ENCODE measurements around the gene STK38. TPM values are rescaled to one million over a fixed set of nuclear protein-coding genes. Genes with fewer than 3 reads are reported as not detected.

STK38 gene
- total and polyA plus RNA-seq, 2 experiments from 2014 or later = 17.1 to 35.3 TPM

GRCh38 chr6:36510365-36510764 is 36.9 kb downstream of the STK38 start:
- H3K4me3 ChIP-seq = no peak overlapping the region
- no peak for TF ChIP-seq CTCF (IDR thresholded peaks at IDR 0.05; ENCODE audit: low read depth, low read length)
- no peaks in the 10 kb centered on the region for H3K9me3 ChIP-seq (ENCODE audit: low read depth)
- H3K27me3 ChIP-seq = no peaks in the 10 kb centered on the region
- H3K36me3 ChIP-seq = peaks cover 13% of the 10 kb centered on the region
- DNase-seq (ENCODE audit: low read depth in 1 of 2, low spot score in 1 of 2) = no peak
- H3K27ac ChIP-seq = no peak overlapping the region
- H3K4me1 ChIP-seq (ENCODE audit: low read depth) = no peaks in the 10 kb centered on the region

GRCh38 chr6:36508532-36508931 is 38.7 kb downstream of the STK38 start:
- TF ChIP-seq CTCF (IDR thresholded peaks at IDR 0.05; ENCODE audit: low read depth, low read length) = no peak
- no peaks in the 10 kb centered on the region for H3K27me3 ChIP-seq

GRCh38 chr6:36506611-36507010 is 40.7 kb downstream of the STK38 start:
- Histone ChIP-seq H3K36me3 (peaks cover 3% of the 10 kb centered on the region), H3K4me1 (ENCODE audit: low read depth) (no peaks in the 10 kb centered on the region), H3K4me3 (no peak overlapping the region), H3K27me3 (no peaks in the 10 kb centered on the region), H3K27ac (no peak overlapping the region), H3K9me3 (ENCODE audit: low read depth) (no peaks in the 10 kb centered on the region)
- TF ChIP-seq CTCF (IDR thresholded peaks at IDR 0.05; ENCODE audit: low read depth, low read length) = no peak
- DNase-seq (ENCODE audit: low read depth in 1 of 2, low spot score in 1 of 2) = no peak

More at GRCh38 chr6:36508532-36508931, 38.7 kb downstream of the STK38 start:
- Histone ChIP-seq H3K9me3 (ENCODE audit: low read depth) (no peaks in the 10 kb centered on the region), H3K4me1 (ENCODE audit: low read depth) (no peaks in the 10 kb centered on the region), H3K27ac (no peak overlapping the region), H3K36me3 (peaks cover 8% of the 10 kb centered on the region), H3K4me3 (no peak overlapping the region)
- no peak for DNase-seq (ENCODE audit: low read depth in 1 of 2, low spot score in 1 of 2)

DNA sequence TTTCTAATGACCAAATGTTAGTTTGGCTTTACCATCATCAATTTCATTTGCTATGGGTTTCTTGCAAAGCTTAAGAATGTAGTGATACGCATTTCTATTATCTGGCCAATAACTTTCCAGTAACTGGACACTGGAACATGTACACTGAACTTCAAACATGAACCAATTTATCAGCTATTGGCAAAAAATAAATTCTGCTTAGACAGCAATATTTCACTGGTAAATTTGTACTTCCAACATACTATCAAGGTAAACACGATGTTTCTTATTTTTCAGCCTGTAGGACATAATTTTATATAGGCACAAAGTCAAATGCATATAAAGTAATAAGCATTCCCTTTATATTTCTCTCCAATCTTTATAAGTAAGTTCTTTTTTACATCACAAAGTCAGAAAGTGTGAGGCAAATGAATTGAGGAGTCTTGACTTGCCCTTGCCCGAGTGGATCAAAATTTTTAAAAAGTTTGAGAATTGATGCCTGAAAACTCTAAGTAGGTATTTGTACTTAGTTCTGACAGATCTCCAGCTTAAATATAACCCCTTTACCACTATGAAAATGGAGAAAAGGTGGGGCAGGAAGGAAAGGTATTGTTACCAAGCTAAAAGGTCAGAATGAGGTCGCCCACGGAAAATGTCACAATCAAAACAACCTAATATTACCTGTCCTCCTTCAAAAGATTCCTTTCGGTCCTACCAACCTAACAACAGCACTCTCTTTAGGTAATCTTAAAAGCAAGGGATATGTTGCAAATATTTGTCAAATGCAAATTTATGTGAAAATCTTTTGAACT is 41.3 kb downstream of the STK38 start:
- H3K4me1 ChIP-seq (ENCODE audit: low read depth) = no peaks in the 10 kb centered on the region
- H3K27ac ChIP-seq = no peak overlapping the region
- DNase-seq (ENCODE audit: low read depth in 1 of 2, low spot score in 1 of 2) = no peak
- H3K4me3 ChIP-seq = no peak overlapping the region
- H3K36me3 ChIP-seq = no peaks in the 10 kb centered on the region
- H3K27me3 ChIP-seq = no peaks in the 10 kb centered on the region
- H3K9me3 ChIP-seq (ENCODE audit: low read depth) = no peaks in the 10 kb centered on the region
- TF ChIP-seq CTCF (IDR thresholded peaks at IDR 0.05; ENCODE audit: low read depth, low read length) = no peak

- no peak overlapping the region for H3K4me3 ChIP-seq
- no peaks in the 10 kb centered on the region for H3K36me3 ChIP-seq
- H3K4me1 ChIP-seq (ENCODE audit: low read depth) = no peaks in the 10 kb centered on the region
- no peak for TF ChIP-seq CTCF (IDR thresholded peaks at IDR 0.05; ENCODE audit: low read depth, low read length)
- H3K27ac ChIP-seq = no peak overlapping the region
- peak in 1 of 2 donors; percentile 51 for DNase-seq (ENCODE audit: low read depth in 1 of 2, low spot score in 1 of 2)
- H3K9me3 ChIP-seq (ENCODE audit: low read depth) = no peaks in the 10 kb centered on the region
- H3K27me3 ChIP-seq = no peaks in the 10 kb centered on the region
Observed at GRCh38 chr6:36504982-36505381, 42.3 kb downstream of the STK38 start.
